Activated effector memory CD4-positive, alpha-beta T cell treated with Interleukin-2 at 50 U/mL for 16 hours (primary cell): ENCODE measurements around the gene SLC23A3.

ENCODE experiments used
- DNase-seq: peaks from one replicate; pipeline ENCODE4 v3.0.0-alpha.2; 2020

Gene SLC23A3, protein sequence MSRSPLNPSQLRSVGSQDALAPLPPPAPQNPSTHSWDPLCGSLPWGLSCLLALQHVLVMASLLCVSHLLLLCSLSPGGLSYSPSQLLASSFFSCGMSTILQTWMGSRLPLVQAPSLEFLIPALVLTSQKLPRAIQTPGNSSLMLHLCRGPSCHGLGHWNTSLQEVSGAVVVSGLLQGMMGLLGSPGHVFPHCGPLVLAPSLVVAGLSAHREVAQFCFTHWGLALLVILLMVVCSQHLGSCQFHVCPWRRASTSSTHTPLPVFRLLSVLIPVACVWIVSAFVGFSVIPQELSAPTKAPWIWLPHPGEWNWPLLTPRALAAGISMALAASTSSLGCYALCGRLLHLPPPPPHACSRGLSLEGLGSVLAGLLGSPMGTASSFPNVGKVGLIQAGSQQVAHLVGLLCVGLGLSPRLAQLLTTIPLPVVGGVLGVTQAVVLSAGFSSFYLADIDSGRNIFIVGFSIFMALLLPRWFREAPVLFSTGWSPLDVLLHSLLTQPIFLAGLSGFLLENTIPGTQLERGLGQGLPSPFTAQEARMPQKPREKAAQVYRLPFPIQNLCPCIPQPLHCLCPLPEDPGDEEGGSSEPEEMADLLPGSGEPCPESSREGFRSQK

DNA sequence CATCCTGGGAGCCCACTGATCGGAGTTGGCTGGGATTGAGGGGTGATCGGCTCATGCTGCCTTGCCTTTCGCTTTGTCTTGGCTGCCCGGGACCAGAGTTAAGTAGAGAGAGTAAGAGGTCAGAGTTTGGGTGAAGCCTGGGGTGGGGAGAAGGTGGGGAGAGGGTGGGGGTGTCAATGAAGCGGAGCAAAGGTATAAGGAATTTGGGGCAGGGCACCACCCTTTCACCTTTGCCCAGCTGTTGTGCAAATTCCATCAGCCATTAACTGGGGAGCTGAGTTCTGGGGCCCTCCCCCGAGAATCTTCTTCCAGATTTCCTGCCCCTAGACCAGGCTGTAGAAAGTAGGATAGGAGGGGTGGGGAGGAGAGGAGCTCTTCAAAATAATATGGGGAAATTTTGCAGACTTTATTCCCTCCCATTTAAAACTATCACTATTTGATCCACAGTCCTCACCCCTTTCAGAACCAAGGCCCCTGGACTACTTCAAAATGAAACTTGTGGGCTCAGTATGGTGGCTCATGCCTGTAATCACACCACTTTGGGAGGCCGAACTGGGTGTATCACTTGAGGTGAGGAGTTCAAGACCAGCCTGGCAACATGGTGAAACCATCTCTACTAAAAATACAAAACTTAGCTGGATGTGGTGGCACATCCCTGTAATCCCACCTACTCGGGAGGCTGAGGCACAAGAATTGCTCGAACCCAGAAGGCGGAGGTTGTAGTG is at the start of gene SLC23A3:
SLC23A3 (minus strand) TSS at position 100 of the 725 bp plus-strand sequence; CDS start at position 55, 45 bp downstream.
- DNase-seq, result no peak

DNA sequence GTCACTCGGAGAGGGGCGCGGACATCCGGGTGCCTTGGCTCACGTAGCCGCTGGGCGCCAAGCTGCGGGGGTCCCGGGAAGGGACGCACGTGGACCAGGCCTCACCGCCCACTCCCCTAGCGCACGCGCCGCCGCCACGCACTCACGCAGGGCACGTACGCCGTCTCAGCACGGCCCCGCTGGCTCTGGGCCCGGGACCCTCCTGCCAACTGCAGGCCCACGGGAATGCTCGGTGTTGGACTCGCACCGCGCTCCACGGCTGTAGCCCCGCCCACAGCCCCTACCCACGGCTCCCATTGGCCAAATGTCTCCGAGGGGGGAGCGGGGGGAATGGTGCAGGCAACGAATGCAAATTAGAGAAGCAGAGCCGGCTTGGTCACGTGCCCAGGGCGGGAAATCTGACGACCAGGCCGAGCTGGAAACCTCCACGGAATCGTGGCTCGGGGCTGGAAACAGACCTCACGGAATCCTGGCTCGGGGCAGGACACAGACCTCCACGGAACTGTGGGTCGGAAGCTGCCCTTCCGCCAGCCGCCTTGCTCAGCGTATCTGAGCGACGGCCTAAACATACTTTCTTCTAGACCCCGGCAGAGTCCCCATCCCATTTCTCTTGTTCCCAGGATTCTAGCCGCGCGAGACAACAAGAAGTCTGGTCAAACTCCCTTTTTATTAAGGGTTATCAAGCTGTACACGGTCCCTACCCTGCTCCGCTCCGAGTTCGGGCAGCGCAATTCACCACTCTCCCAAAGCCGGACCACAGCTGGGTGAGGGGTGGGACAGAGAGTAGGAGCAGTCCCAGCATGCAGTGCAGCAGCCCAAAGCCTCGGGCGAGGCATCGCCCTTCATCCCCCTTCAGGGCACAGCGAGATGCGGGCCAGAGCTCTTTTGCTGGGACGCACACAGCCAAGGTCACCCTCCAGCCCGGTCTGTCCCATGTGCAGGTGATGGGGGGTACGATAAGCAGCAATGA is 49.2 kb upstream of the SLC23A3 start, which contains the start of gene ABCB6:
ABCB6 (minus strand) TSS at position 227 of the 970 bp plus-strand sequence. CDS start 285 bp downstream, outside the sequence.
- DNase-seq, result peak; percentile 74

DNA sequence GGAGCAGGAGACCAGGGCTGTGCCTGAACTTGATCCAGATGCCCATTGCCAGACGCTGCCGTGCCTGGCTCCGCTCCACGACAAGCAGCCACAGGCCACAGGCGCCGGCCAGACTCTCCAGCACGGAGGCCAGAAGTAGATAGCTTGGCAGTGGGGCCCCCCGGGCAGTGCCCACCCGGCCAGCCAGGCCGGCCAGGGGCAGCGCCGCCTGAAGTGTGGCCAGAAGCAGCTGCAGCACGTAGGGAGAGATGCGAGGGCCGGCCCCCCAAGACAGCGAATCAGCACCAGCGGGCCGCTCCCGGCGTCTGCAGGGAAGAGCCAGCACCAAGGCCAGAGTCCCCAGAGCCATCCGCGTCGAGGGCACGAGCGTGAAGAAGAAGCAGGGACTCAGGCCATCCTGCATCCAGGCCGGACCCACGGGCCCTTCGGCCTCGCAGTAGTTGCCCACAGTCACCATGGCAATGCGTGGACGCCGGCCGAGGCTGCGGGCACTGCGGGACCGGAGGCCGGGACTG is 48.4 kb upstream of the SLC23A3 start:
- DNase-seq, result peak; percentile 8

DNA sequence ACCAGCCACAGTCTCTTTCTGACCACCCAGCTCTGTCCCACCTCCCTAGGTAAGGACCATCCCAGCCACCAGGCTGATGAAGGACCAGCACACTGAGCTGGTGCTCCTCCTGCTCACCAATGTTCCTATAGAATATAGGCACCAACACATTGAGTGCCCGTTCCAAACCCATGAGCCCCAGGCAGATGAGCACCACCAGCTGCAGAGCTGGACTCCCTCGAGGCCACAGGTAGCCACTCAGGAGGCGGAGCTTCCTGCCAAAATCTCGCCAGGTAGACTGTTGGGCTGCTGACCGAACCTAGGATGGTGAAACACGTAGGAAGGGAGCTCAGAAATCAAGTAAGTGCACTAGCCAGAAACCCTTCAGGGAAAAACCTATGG is 46.7 kb upstream of the SLC23A3 start:
- DNase-seq, result no peak

DNA sequence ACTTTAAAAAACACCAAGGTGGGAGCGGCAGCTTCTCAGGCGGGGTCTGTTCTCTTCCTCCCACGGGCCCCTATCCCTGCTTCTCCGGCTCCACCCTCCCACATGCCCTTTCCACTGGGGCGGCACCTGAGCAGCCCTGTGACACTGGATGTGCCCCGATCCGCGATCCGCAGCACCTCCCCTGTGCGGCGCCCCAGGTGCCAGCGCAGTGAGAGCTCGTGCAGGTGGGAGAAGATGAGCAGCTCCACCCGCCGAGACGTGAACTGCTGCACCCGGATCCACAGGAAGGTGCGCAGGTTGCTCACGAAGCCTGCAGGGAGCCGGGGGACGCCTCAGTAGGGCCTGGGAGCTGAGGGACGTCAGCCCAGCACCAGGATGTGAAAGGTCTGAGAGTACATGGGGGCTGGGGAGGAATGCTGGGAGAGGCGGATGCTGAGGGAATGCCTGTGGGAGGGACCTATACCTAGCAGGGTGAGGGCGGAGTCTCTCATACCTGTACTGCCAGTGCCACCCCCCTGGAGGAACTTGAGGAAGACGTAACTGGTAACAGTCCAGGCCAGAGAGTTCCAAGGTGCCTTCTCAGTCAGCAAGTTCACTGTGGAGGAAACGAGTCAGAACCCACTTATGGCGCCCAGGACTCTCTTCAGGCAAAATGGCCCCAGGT is 46.2 kb upstream of the SLC23A3 start:
- DNase-seq, result no peak

DNA sequence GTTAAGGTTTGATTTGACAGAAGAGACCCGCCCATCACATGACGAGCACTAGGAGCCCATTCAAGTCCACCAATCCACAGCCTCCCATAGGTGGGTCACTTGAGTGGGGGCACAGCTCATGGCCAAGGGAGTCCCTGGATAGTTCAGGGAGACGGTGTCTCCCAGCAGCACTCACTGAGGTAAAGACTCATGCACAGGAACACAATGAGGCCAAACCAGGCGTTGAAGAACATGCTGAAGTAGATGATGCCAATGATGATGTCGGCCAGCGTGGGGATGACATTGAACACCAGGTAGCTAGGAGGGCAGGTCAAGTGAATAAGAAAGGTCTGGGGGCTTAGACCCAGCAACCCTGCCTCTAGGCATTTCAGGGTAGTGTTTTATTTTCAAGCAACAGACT is 45.0 kb upstream of the SLC23A3 start:
- no peak for DNase-seq

DNA sequence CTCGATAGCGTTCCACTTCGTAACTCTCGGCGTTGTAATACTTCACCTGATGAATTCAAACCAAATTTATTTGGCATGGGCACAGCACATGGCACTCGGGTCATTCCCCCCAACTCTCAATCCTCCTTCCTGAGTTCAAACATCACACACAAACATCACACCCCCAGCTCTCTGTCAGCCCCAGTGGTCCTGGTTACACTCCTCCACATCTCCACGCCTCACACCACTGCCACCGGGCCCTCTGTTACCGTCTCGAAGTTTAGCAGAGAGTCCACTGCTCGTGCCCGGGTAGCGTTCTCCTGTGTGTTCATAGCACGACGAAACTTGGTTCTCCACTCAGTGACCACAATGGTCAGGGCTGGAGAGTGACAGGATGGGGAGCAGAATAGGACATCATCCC is 44.3 kb upstream of the SLC23A3 start:
- no peak for DNase-seq

DNA sequence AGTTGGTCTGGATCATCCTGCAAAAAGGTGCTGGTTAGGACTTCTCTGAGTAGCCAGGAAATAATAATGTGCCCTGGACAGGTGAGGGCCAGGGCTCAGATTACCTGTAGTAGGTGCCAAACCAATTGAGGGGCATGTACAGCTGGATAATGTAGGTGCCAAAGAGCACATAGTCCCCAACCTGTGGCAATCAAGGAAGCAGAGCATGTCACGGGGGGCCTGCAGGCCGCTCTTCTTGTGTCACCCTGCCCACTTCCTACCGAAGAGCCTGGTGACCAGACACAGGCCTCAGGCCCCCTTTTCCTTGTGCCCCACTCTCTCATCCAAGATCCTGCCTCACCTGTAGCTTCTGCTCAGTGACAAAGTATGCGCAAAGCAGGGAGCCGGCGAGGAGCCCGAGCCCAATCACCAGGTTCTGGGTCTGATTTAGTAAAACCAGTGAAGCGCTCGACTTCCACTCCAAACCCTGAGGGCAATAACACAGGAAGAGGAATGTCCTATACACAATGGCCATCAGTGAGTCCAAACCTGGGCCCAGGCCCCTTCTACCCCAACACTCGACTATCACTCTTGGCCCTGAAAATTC is 43.8 kb upstream of the SLC23A3 start:
- DNase-seq, result no peak

DNA sequence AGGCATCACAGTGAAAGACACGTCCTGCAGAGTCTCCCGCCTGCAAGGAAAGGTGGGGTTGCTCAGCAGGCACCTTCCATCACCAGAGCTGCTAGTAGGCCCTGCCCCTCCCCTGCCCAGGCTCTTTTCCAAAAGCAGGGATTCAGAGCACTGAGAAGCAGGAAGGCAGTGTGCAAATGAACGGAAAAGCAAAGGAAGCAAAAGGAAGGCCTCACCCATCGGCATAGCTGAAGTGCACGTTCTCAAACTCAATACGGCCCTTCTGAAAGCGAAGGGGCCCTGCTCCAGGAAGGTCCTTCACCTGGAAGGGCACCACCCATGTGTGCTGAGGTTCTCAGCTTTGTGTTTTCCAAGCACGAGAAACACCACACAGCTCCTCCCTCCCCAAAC is 43.2 kb upstream of the SLC23A3 start:
- DNase-seq, result no peak

DNA sequence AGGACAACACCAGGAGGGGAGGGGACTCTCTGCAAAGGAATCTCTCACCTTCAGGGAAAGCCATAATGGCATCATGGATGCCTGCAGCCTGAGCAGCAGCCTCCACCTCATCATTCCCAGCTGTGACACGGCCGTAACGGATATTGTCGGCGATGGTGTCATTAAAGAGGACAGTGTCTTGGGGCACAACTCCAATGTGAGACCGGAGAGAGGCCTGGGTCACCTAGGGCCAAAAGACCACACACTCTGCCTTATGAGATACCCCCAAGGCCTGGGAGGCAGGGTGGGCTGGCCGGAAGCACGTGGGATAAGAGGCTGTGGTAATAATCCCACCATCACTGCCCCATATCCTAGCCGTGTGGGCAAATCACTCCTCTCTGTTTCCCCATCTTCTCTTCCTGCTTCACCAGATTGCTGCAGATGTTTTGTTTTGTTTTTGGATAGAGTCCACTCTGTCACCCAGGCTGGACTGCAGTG is 41.1 kb upstream of the SLC23A3 start:
- no peak for DNase-seq

DNA sequence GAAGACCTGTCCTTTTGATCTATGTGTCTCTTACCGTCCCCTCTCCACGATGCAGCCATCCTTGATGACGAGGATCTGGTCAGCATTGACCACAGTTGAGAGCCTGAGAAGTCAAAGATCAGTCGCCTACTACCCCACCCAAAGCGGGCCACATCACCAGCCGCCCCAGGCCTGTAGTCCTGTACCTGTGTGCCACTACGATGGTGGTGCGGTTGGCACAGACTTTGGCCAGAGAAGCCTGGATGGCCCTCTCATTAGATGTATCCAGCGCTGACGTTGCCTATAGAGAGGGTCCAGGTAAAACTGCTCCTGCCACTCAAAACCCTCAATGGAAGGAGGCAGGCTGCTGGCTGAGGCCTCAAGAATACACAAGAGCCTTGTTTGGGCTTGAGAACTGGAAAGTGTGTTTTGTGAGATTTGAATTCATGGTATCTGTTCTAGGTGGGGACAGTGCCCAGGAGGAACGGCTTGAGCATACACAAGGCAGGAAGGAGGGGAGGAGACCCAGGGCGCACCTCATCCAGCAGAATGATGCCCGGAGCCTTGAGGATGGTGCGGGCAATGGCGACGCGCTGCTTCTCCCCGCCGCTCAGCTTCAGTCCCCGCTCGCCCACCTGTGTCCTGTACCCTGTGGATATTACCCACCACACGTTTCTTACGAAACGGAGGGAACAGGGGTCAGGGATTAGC is 40.5 kb upstream of the SLC23A3 start:
- DNase-seq, result no peak

DNA sequence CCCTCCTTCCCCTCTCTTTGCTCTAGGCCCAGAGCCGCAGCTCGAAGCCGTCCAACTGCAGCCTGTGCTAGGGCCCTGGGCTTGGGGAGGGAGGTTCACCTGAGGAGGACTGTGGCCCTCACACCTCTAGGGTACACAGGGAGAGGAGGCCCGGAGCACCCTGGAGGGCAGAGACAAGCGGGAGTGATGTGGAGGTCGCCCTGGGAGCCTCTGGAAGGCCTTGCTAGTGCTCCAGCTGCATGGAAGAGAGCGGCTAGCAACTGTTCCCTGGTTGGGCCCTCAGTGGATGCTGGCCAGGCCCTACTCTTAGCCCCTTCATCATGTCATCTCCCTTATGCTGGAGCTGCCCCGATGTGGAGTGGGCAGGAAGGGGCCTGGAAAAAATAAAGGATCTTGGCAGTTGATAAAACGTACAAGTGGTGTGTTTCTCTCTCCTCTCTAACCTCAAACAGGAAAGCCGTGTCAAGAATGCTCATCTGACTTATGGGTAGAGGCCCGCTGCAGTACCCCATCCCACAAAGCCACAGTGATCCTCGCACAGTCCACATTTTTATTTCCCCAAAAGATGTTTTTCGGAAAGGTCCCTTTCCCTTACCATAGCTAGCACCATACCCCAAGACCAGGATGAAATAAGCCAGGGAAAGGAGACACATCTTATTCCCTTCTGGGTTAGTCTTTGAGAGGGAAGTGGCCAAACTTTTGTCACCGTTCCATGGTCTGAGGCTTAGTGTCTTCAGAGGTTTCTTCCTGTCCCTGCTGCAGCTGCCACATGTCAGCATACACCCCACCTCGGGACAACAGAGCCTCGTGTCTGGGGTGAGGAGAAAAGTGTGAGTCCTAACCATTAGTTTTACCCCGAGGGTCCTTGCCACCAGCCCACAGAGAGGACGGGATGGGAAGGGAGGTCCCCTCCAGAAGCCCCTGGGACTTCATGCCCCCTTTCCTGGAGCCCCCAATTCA is 39.7 kb upstream of the SLC23A3 start:
- no peak for DNase-seq

DNA sequence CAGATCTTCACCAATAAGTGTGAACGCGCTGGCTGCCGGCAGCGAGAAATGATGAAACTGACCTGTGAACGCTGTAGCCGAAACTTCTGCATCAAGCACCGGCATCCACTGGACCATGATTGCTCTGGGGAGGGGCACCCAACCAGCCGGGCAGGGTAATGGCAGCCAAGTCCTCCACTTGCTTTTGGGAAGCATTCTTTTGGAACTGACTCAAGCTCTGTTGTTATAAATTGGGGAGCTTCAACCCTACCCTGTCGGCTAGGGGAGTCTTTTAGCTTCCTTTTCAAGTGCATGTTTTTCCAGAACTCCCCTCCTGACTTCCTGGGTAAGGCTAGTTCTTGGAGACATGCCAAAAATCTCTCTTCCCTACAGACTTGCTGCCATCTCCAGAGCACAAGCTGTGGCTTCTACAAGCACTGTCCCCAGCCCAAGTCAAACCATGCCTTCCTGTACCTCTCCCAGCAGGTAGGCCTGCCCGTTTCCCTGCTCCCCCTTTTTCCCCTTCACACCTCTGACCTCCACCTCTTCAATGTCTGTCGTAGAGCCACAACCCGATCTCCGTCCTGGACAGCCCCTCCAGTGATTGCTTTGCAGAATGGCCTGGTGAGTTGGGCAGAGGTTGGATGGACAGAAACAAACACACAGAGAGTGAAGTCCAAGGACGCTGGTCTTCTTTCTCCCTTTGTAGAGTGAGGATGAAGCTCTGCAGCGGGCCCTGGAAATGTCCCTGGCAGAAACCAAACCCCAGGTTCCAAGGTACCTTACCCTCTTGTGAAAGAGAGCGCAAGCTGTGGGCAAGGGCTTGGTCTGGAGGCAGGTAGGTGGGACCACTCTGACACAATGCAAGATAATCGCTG is 38.3 kb upstream of the SLC23A3 start:
- DNase-seq, result no peak

DNA sequence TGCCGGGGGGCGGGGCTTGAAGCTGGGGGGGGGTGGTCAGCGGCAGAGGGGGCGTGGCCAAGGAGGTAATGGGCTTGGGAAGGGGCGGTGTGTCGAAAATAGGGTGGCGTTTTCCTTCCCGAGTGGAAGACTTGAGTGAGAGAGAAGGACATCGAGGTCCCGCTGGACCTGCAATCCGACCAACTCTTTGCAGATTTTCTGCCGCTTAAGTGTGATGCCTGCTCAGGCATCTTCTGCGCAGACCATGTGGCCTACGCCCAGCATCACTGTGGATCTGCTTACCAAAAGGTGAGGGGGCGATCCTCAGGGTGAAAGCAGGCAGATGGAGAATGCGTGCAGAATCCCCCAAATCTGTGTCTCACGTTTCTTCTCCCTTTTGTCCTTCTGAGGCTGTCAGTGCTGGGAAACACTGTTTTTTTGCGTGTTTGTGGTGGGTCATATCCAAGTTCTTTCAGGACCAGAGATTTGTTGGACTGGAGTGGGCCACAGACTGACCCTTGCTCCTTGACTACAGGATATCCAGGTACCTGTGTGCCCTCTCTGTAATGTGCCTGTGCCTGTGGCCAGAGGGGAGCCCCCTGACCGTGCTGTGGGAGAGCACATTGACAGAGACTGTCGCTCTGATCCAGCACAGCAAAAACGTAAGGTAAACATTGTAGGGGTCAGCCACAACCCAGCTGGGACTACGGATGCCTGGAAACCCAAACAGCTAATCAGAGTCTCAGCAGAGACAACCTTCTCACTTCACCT is 37.5 kb upstream of the SLC23A3 start:
- no peak for DNase-seq

DNA sequence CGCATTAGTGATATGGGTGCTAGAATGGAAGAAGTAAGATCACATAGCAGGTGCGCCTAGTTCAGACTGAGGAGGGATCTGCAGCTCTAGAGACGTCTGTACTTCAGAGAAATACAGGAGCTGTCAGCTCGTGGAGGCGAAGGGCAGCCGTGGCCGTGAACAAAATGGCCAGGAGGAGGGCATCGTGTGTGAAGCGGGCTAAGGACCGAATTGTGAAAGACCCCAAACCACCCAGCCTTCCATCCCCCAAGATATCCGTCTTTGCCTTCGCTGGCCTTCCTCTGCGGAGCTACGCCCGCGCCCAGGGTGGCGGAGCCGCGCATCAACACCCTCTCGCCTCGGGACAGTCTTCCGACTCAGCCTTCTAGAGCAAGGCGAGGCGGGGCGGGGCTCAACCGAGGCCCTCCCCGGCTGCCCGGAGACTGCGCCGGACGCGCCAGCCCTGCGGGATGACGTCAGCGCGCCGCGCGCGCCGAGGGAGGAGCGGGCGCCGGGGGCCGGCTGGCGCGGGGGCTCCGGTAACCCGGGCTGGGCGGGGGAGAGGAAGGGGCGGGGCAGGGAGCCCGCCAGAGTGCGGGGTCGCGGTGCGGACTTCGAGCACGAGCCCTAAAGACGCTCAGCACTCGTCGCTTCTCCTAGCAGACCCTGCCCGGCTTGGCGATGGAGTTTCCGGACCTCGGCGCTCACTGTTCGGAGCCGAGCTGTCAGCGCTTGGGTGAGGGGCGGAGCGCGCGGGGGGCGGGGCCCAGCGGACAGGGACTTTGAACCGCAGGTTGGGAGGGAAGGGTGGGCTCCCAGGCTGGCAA is 36.7 kb upstream of the SLC23A3 start, which contains the start of gene ZFAND2B:
ZFAND2B (plus strand) TSS at position 455 of the 806 bp plus-strand sequence; CDS start at position 661, 206 bp downstream.
- DNase-seq, result peak; percentile 93

DNA sequence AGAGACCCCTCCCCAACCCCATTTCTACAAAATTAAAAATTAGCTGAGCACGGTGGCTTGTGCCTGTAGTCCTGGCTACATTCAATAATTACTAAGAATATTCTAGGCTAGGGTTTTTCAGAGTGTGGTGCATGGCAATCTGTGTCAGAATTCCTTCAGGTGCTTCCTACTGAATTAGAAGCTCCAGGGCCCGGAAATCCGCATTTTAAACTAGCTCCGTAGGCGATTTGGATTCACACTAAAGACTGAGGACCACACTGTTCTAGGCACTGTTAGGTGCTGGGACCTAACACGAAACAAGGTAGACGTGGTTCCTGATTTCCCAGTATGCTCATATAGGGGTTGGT is 36.1 kb upstream of the SLC23A3 start:
- no peak for DNase-seq

DNA sequence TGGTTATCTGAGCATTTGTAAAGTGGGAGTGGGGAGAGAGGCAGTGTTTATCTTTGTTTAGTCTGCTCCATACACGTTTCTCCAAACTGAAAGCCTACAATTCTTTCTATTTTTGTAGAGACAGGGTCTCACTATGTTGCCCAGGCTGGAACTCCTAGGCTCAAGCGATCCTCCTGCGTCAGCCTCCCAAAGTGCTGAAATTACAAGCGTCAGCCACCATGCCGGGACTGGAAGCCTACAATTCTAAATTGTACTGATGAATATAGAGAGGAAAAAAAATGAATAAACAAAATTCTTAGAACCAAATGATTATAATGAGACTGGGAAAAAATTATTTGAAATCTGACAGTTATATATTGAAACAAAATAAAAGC is 35.3 kb upstream of the SLC23A3 start:
- no peak for DNase-seq
